Measurements from ENCODE around the gene DCLRE1A. TPM values are rescaled to one million over a fixed set of nuclear protein-coding genes. Genes with fewer than 3 reads are reported as not detected.
"Not testable (repeated sequence)": the region's sequence is repeated elsewhere in the genome, so short reads cannot be mapped to it uniquely, and the experiment has no call there.

The DCLRE1A gene
- total and polyA plus RNA-seq, 5 donors from 2014 or later: 4.4 to 9.1 (median 6.0) TPM

- no peak for DNase-seq
- Mint-ChIP-seq H3K4me3 (no peak overlapping the region), H3K36me3 (no peaks in the 10 kb centered on the region), H3K27me3 (peaks cover 12% of the 10 kb centered on the region), H3K9me3 (peaks cover 0 to 2% (median 0%) of the 10 kb centered on the region in 7 donors), H3K27ac (no peak overlapping the region), H3K4me1 (no peaks in the 10 kb centered on the region)
- no peak for ATAC-seq (ENCODE audit: low read depth in 2 of 2)
- Histone ChIP-seq H3K9me3 (ENCODE audit: control insufficient read depth in 2 of 2, low read length in 2 of 2) (no peaks in the 10 kb centered on the region), H3K27ac (ENCODE audit: insufficient read depth, low read length, poor library complexity, severe bottlenecking) (no peak overlapping the region), H3K27me3 (ENCODE audit: control insufficient read depth, insufficient read depth, low read length) (no peaks in the 10 kb centered on the region), H3K4me1 (ENCODE audit: control insufficient read depth, insufficient read depth, low read length, poor library complexity, severe bottlenecking) (no peaks in the 10 kb centered on the region), H3K36me3 (ENCODE audit: control insufficient read depth, insufficient read depth, low read length) (no peaks in the 10 kb centered on the region), H3K4me3 (ENCODE audit: low read depth, low read length) (no peak overlapping the region)
Measured at GRCh38 chr10:113819989-113820388, 33.9 kb downstream of the DCLRE1A start.

GRCh38 chr10:113814700-113815099 is 39.2 kb downstream of the DCLRE1A start:
- not testable (repeated sequence) for ATAC-seq (ENCODE audit: low read depth in 2 of 2); H3K4me3 ChIP-seq (ENCODE audit: low read depth, low read length); H3K4me3 Mint-ChIP-seq; H3K9me3 ChIP-seq (ENCODE audit: control insufficient read depth in 2 of 2, low read length in 2 of 2); DNase-seq; H3K27ac Mint-ChIP-seq; H3K4me1 Mint-ChIP-seq; H3K36me3 Mint-ChIP-seq; H3K4me1 ChIP-seq (ENCODE audit: control insufficient read depth, insufficient read depth, low read length, poor library complexity, severe bottlenecking); H3K27me3 ChIP-seq (ENCODE audit: control insufficient read depth, insufficient read depth, low read length); H3K36me3 ChIP-seq (ENCODE audit: control insufficient read depth, insufficient read depth, low read length); H3K9me3 Mint-ChIP-seq; H3K27ac ChIP-seq (ENCODE audit: insufficient read depth, low read length, poor library complexity, severe bottlenecking)
- peaks cover 31% of the 10 kb centered on the region for H3K27me3 Mint-ChIP-seq

- no peaks in the 10 kb centered on the region for H3K36me3 Mint-ChIP-seq
- H3K27me3 ChIP-seq (ENCODE audit: control insufficient read depth, insufficient read depth, low read length): peaks cover 15% of the 10 kb centered on the region
- H3K27me3 Mint-ChIP-seq: peaks cover 63% of the 10 kb centered on the region
Measured at GRCh38 chr10:113808168-113808567, 45.7 kb downstream of the DCLRE1A start.

GRCh38 chr10:113806503-113806902 is 47.4 kb downstream of the DCLRE1A start:
- Histone ChIP-seq H3K4me1 (ENCODE audit: control insufficient read depth, insufficient read depth, low read length, poor library complexity, severe bottlenecking) (no peaks in the 10 kb centered on the region), H3K36me3 (ENCODE audit: control insufficient read depth, insufficient read depth, low read length) (no peaks in the 10 kb centered on the region), H3K4me3 (ENCODE audit: low read depth, low read length) (no peak overlapping the region), H3K9me3 (ENCODE audit: control insufficient read depth in 2 of 2, low read length in 2 of 2) (no peaks in the 10 kb centered on the region), H3K27me3 (ENCODE audit: control insufficient read depth, insufficient read depth, low read length) (peaks cover 15% of the 10 kb centered on the region), H3K27ac (ENCODE audit: insufficient read depth, low read length, poor library complexity, severe bottlenecking) (no peak overlapping the region)
- DNase-seq (no peak), ATAC-seq (ENCODE audit: low read depth in 2 of 2) (no peak)
- Mint-ChIP-seq H3K4me1 (no peaks in the 10 kb centered on the region), H3K27me3 (peaks cover 49% of the 10 kb centered on the region), H3K4me3 (no peak overlapping the region), H3K36me3 (no peaks in the 10 kb centered on the region), H3K27ac (no peak overlapping the region), H3K9me3 (peaks cover 0 to 2% (median 0%) of the 10 kb centered on the region in 7 donors)

More at GRCh38 chr10:113808168-113808567, 45.7 kb downstream of the DCLRE1A start:
- Histone ChIP-seq H3K27ac (ENCODE audit: insufficient read depth, low read length, poor library complexity, severe bottlenecking) (no peak overlapping the region), H3K36me3 (ENCODE audit: control insufficient read depth, insufficient read depth, low read length) (no peaks in the 10 kb centered on the region), H3K4me3 (ENCODE audit: low read depth, low read length) (no peak overlapping the region), H3K9me3 (ENCODE audit: control insufficient read depth in 2 of 2, low read length in 2 of 2) (no peaks in the 10 kb centered on the region), H3K4me1 (ENCODE audit: control insufficient read depth, insufficient read depth, low read length, poor library complexity, severe bottlenecking) (no peaks in the 10 kb centered on the region)
- no peak overlapping the region for H3K27ac Mint-ChIP-seq
- ATAC-seq (ENCODE audit: low read depth in 2 of 2) (no peak), DNase-seq (no peak)
- H3K4me1 Mint-ChIP-seq: no peaks in the 10 kb centered on the region
- H3K9me3 Mint-ChIP-seq: peaks cover 0 to 2% (median 1%) of the 10 kb centered on the region in 7 donors
- no peak overlapping the region for H3K4me3 Mint-ChIP-seq

GRCh38 chr10:113802997-113803396 is 50.9 kb downstream of the DCLRE1A start:
- Histone ChIP-seq H3K4me3 (ENCODE audit: low read depth, low read length) (no peak overlapping the region), H3K9me3 (ENCODE audit: control insufficient read depth in 2 of 2, low read length in 2 of 2) (no peaks in the 10 kb centered on the region), H3K27me3 (ENCODE audit: control insufficient read depth, insufficient read depth, low read length) (peaks cover 6% of the 10 kb centered on the region), H3K27ac (ENCODE audit: insufficient read depth, low read length, poor library complexity, severe bottlenecking) (no peak overlapping the region), H3K4me1 (ENCODE audit: control insufficient read depth, insufficient read depth, low read length, poor library complexity, severe bottlenecking) (no peaks in the 10 kb centered on the region), H3K36me3 (ENCODE audit: control insufficient read depth, insufficient read depth, low read length) (no peaks in the 10 kb centered on the region)
- Mint-ChIP-seq H3K9me3 (peaks cover 0 to 2% (median 0%) of the 10 kb centered on the region in 7 donors), H3K36me3 (no peaks in the 10 kb centered on the region), H3K27ac (no peak overlapping the region), H3K4me3 (no peak overlapping the region), H3K4me1 (peaks cover 0 to 5% (median 2%) of the 10 kb centered on the region in 4 donors), H3K27me3 (peaks cover 53% of the 10 kb centered on the region)
- DNase-seq (no peak), ATAC-seq (ENCODE audit: low read depth in 2 of 2) (no peak)

GRCh38 chr10:113801569-113801968 is 52.3 kb downstream of the DCLRE1A start:
- no peaks in the 10 kb centered on the region for H3K9me3 ChIP-seq (ENCODE audit: control insufficient read depth in 2 of 2, low read length in 2 of 2)
- H3K36me3 Mint-ChIP-seq: no peaks in the 10 kb centered on the region
- no peak overlapping the region for H3K4me3 ChIP-seq (ENCODE audit: low read depth, low read length)
- H3K4me1 ChIP-seq (ENCODE audit: control insufficient read depth, insufficient read depth, low read length, poor library complexity, severe bottlenecking): no peaks in the 10 kb centered on the region
- H3K9me3 Mint-ChIP-seq: peaks cover 0 to 2% (median 0%) of the 10 kb centered on the region in 7 donors
- H3K27ac ChIP-seq (ENCODE audit: insufficient read depth, low read length, poor library complexity, severe bottlenecking): no peak overlapping the region
- ATAC-seq (ENCODE audit: low read depth in 2 of 2) (no peak), DNase-seq (no peak)
- peaks cover 6% of the 10 kb centered on the region for H3K27me3 ChIP-seq (ENCODE audit: control insufficient read depth, insufficient read depth, low read length)
- H3K4me1 Mint-ChIP-seq: peaks cover 0 to 5% (median 2%) of the 10 kb centered on the region in 4 donors
- H3K4me3 Mint-ChIP-seq: no peak overlapping the region
- H3K36me3 ChIP-seq (ENCODE audit: control insufficient read depth, insufficient read depth, low read length): no peaks in the 10 kb centered on the region
- peaks cover 56% of the 10 kb centered on the region for H3K27me3 Mint-ChIP-seq
- no peak overlapping the region for H3K27ac Mint-ChIP-seq

- Histone ChIP-seq H3K9me3 (ENCODE audit: control insufficient read depth in 2 of 2, low read length in 2 of 2) (no peaks in the 10 kb centered on the region), H3K36me3 (ENCODE audit: control insufficient read depth, insufficient read depth, low read length) (no peaks in the 10 kb centered on the region), H3K27me3 (ENCODE audit: control insufficient read depth, insufficient read depth, low read length) (peaks cover 25% of the 10 kb centered on the region), H3K4me3 (ENCODE audit: low read depth, low read length) (no peak overlapping the region), H3K4me1 (ENCODE audit: control insufficient read depth, insufficient read depth, low read length, poor library complexity, severe bottlenecking) (no peaks in the 10 kb centered on the region), H3K27ac (ENCODE audit: insufficient read depth, low read length, poor library complexity, severe bottlenecking) (no peak overlapping the region)
- Mint-ChIP-seq H3K27me3 (peaks cover 26% of the 10 kb centered on the region), H3K27ac (no peak overlapping the region), H3K4me1 (no peaks in the 10 kb centered on the region), H3K9me3 (peaks cover 0 to 1% (median 0%) of the 10 kb centered on the region in 7 donors), H3K4me3 (no peak overlapping the region), H3K36me3 (no peaks in the 10 kb centered on the region)
- ATAC-seq (ENCODE audit: low read depth in 2 of 2): no peak
- no peak for DNase-seq
Measured at GRCh38 chr10:113791691-113792090, 62.2 kb downstream of the DCLRE1A start.

GRCh38 chr10:113788604-113789083 is 65.2 kb downstream of the DCLRE1A start:
- H3K4me1 Mint-ChIP-seq: no peaks in the 10 kb centered on the region

More at GRCh38 chr10:113788604-113789083, 65.2 kb downstream of the DCLRE1A start:
- Histone ChIP-seq H3K4me1 (ENCODE audit: control insufficient read depth, insufficient read depth, low read length, poor library complexity, severe bottlenecking) (no peaks in the 10 kb centered on the region), H3K27me3 (ENCODE audit: control insufficient read depth, insufficient read depth, low read length) (peaks cover 19% of the 10 kb centered on the region), H3K27ac (ENCODE audit: insufficient read depth, low read length, poor library complexity, severe bottlenecking) (no peak overlapping the region), H3K4me3 (ENCODE audit: low read depth, low read length) (no peak overlapping the region), H3K36me3 (ENCODE audit: control insufficient read depth, insufficient read depth, low read length) (no peaks in the 10 kb centered on the region), H3K9me3 (ENCODE audit: control insufficient read depth in 2 of 2, low read length in 2 of 2) (no peaks in the 10 kb centered on the region)
- ATAC-seq (ENCODE audit: low read depth in 2 of 2) (no peak), DNase-seq (no peak)
- H3K4me3 Mint-ChIP-seq: no peak overlapping the region
- H3K27me3 Mint-ChIP-seq: peaks cover 21% of the 10 kb centered on the region
- H3K36me3 Mint-ChIP-seq: no peaks in the 10 kb centered on the region
- H3K9me3 Mint-ChIP-seq: peaks cover 0 to 1% (median 0%) of the 10 kb centered on the region in 7 donors
- no peak overlapping the region for H3K27ac Mint-ChIP-seq

All from CD4-positive, CD25-positive, alpha-beta regulatory T cell (primary cell).